ENCODE measurements around the gene BCL2L11.
"Not testable (repeated sequence)": the region's sequence is repeated elsewhere in the genome, so short reads cannot be mapped to it uniquely, and the experiment has no call there.

Gene BCL2L11

GRCh38 chr2:111120253-111121027 is at the start of gene BCL2L11:
TSS of gene BCL2L11 (plus strand) at chr2:111120914. CDS start at chr2:111123746, 2,832 bp downstream.
- DNase-seq = peak in 53 of 56 donors; percentile 28 to 91 (median 71)

- no peak for DNase-seq
Observed at GRCh38 chr2:111071600-111072171, 49.0 kb upstream of the BCL2L11 start.

GRCh38 chr2:111072220-111072871 is 48.4 kb upstream of the BCL2L11 start:
- DNase-seq = no peak

GRCh38 chr2:111082659-111083058 is 38.1 kb upstream of the BCL2L11 start:
- DNase-seq = not testable (repeated sequence)

GRCh38 chr2:111091811-111092211 is 28.9 kb upstream of the BCL2L11 start:
- no peak for DNase-seq

- peak in 6 of 56 donors; percentile 9 to 36 (median 13) for DNase-seq
Observed at GRCh38 chr2:111094691-111095090, 26.0 kb upstream of the BCL2L11 start.

GRCh38 chr2:111095434-111095833 is 25.3 kb upstream of the BCL2L11 start:
- DNase-seq = no peak

- DNase-seq = no peak
Observed at GRCh38 chr2:111099402-111099801, 21.3 kb upstream of the BCL2L11 start.

GRCh38 chr2:111100087-111100764 is 20.5 kb upstream of the BCL2L11 start:
- no peak for DNase-seq

- DNase-seq = no peak
Observed at GRCh38 chr2:111100765-111101162, 19.9 kb upstream of the BCL2L11 start.

- DNase-seq = no peak
Observed at GRCh38 chr2:111101592-111101991, 19.1 kb upstream of the BCL2L11 start.

GRCh38 chr2:111102216-111102615 is 18.5 kb upstream of the BCL2L11 start:
- DNase-seq = no peak

GRCh38 chr2:111105926-111106325 is 14.8 kb upstream of the BCL2L11 start:
- no peak for DNase-seq

GRCh38 chr2:111106706-111107105 is 14.0 kb upstream of the BCL2L11 start:
- DNase-seq = no peak

- no peak for DNase-seq
Observed at GRCh38 chr2:111108745-111109271, 11.9 kb upstream of the BCL2L11 start.

GRCh38 chr2:111111101-111111755 is 9.5 kb upstream of the BCL2L11 start:
- DNase-seq = no peak

GRCh38 chr2:111113838-111114237 is 6.9 kb upstream of the BCL2L11 start:
- DNase-seq = no peak

GRCh38 chr2:111116011-111116746 is 4.5 kb upstream of the BCL2L11 start:
- no peak for DNase-seq

GRCh38 chr2:111116843-111117597 is 3.7 kb upstream of the BCL2L11 start:
- peak in 48 of 56 donors; percentile 10 to 82 (median 48) for DNase-seq

Measured in nucleus accumbens (tissue), 56 donors.